Lower lobe of right lung (tissue), 2 donors: Measurements from ENCODE around the gene TMEM187. TPM values are rescaled to one million over a fixed set of nuclear protein-coding genes. Genes with fewer than 3 reads are reported as not detected.

Source experiments
- ATAC-seq, 2 donors: fragments of 200-7000 bp; cut with Tn5 transposase; one replicate each; pipeline ENCODE4 v1.9.1; 2020 to 2022; ENCODE audit warnings: mild to moderate bottlenecking in 2 of 2, moderate library complexity in 2 of 2
- DNase-seq: peaks from one replicate; pipeline ENCODE4 v3.0.0-alpha.2; 2020
- H3K27ac ChIP-seq: fragments of 200-600 bp; one replicate; pipeline ENCODE4 v1.8.0; 2022
- H3K27me3 ChIP-seq: fragments of 200-600 bp; one replicate; pipeline ENCODE4 v1.8.0; 2022; ENCODE audit warnings: low read depth
- H3K36me3 ChIP-seq: fragments of 200-600 bp; one replicate; pipeline ENCODE4 v1.8.0; 2022; ENCODE audit warnings: mild to moderate bottlenecking
- H3K4me1 ChIP-seq: fragments of 200-600 bp; one replicate; pipeline ENCODE4 v1.8.0; 2022
- H3K4me3 ChIP-seq: fragments of 200-600 bp; one replicate; pipeline ENCODE4 v1.8.0; 2022; ENCODE audit warnings: mild to moderate bottlenecking
- H3K9me3 ChIP-seq: fragments of 200-600 bp; one replicate; pipeline ENCODE4 v1.8.0; 2022
- CTCF ChIP-seq: fragments of 200-600 bp; IDR thresholded peaks from one replicate; pipeline ENCODE4 v1.8.0; 2022; ENCODE audit warnings: antibody characterized with exemption, mild to moderate bottlenecking
- intact Hi-C: fragments of 100-400 bp; cut with DNase I; formaldehyde crosslinking; loops from one replicate; pipeline ENCODE4 v1.11.0; 2022
- total RNA-seq: library from RNA; stranded (reverse); fragmentation: NEBNext Ultra II Directional; extraction: Animal tissue kit (Norgen Biotek cat#: 25700); gene quantifications from one replicate; pipeline ENCODE4 v1.2.1, GENCODE V29; 2021
- donor health status: DM: no; HTN: yes; CAD: no; lungs with severe emphysema.

Gene TMEM187
- total RNA-seq, 1 donor from 2014 or later, result 7.6 TPM

GRCh38 chrX:153932220-153932915 is 40.2 kb upstream of the TMEM187 start:
- Histone ChIP-seq H3K27me3 (no peaks in the 10 kb centered on the region), H3K36me3 (peaks cover 34% of the 10 kb centered on the region), H3K27ac (no peak overlapping the region), H3K9me3 (no peaks in the 10 kb centered on the region), H3K4me1 (peaks cover 22% of the 10 kb centered on the region), H3K4me3 (no peak overlapping the region)
- no peak for DNase-seq
- ATAC-seq, result no peak
- no peak for TF ChIP-seq CTCF
- intact Hi-C loops, result no loop called here

GRCh38 chrX:153933748-153934147 is 38.8 kb upstream of the TMEM187 start:
- intact Hi-C loops, result no loop called here

GRCh38 chrX:153934148-153934761 is 38.3 kb upstream of the TMEM187 start:
- peak; percentile 5 to 18 for ATAC-seq
- intact Hi-C loops, result no loop called here
- peak overlapping the region; percentile 60 for H3K27ac ChIP-seq

More at GRCh38 chrX:153933748-153934147, 38.8 kb upstream of the TMEM187 start:
- Histone ChIP-seq H3K9me3 (no peaks in the 10 kb centered on the region), H3K4me3 (peak overlapping the region; percentile 71), H3K36me3 (peaks cover 34% of the 10 kb centered on the region), H3K27ac (peak overlapping the region; percentile 60), H3K27me3 (no peaks in the 10 kb centered on the region), H3K4me1 (peaks cover 20% of the 10 kb centered on the region)
- TF ChIP-seq CTCF, result no peak
- no peak for DNase-seq
- no peak for ATAC-seq

GRCh38 chrX:153934762-153935325 is 37.7 kb upstream of the TMEM187 start, which contains the start of gene NAA10:
Gene NAA10, minus strand, starts transcription at chrX:153935037. Its CDS starts 133 bp downstream, at chrX:153934904.
- no peaks in the 10 kb centered on the region for H3K27me3 ChIP-seq
- ATAC-seq (peak; percentile 97 to 98), DNase-seq (peak; percentile 80)
- peaks cover 11% of the 10 kb centered on the region for H3K4me1 ChIP-seq
- H3K9me3 ChIP-seq, result no peaks in the 10 kb centered on the region
- H3K27ac ChIP-seq, result peak within 1 kb of the TSS; percentile 60
- no peak for TF ChIP-seq CTCF
- intact Hi-C loops, result no loop called here
- H3K36me3 ChIP-seq, result peaks cover 31% of the 10 kb centered on the region
- peak within 1 kb of the TSS; percentile 71 for H3K4me3 ChIP-seq

More at GRCh38 chrX:153934148-153934761, 38.3 kb upstream of the TMEM187 start:
- no peak for TF ChIP-seq CTCF
- Histone ChIP-seq H3K4me3 (peak overlapping the region; percentile 71), H3K9me3 (no peaks in the 10 kb centered on the region), H3K36me3 (peaks cover 34% of the 10 kb centered on the region), H3K27me3 (no peaks in the 10 kb centered on the region), H3K4me1 (peaks cover 15% of the 10 kb centered on the region)
- no peak for DNase-seq

GRCh38 chrX:153935326-153935851 is 37.2 kb upstream of the TMEM187 start:
- peak overlapping the region; percentile 71 for H3K4me3 ChIP-seq
- peaks cover 26% of the 10 kb centered on the region for H3K36me3 ChIP-seq
- H3K9me3 ChIP-seq, result no peaks in the 10 kb centered on the region
- intact Hi-C loops, result no loop called here
- no peaks in the 10 kb centered on the region for H3K27me3 ChIP-seq
- DNase-seq, result no peak
- no peak for TF ChIP-seq CTCF
- no peak overlapping the region for H3K27ac ChIP-seq
- H3K4me1 ChIP-seq, result peaks cover 11% of the 10 kb centered on the region
- peak; percentile 19 to 31 for ATAC-seq
